Esophagus squamous epithelium (tissue), 4 donors: ENCODE data around the gene CELF2.

Source experiments
- CTCF ChIP-seq, 6 experiments: fragments of 450-650 bp in 4 of 6; fragments of 200-600 bp in 2 of 6; sonication (generic) in 2 of 6; IDR thresholded peaks; one replicate each; pipeline ENCODE4 v1.5.1; 2016 to 2019; ENCODE audit warnings: antibody characterized with exemption in 6 of 6, mild to moderate bottlenecking in 4 of 6, moderate library complexity in 4 of 6
- POLR2A ChIP-seq, 4 donors: fragments of 450-650 bp; IDR thresholded peaks; one replicate each; pipeline ENCODE4 v1.6.1; 2017; ENCODE audit warnings: antibody characterized with exemption in 4 of 4, mild to moderate bottlenecking in 4 of 4, moderate library complexity in 3 of 4

- TF ChIP-seq POLR2A (IDR thresholded peaks at IDR 0.05) (no peak), CTCF (IDR thresholded peaks at IDR 0.05) (no peak)
Measured at GRCh38 chr10:11282156-11282555, 264.5 kb downstream of the CELF2 start.
